GM10248 (cell line): ENCODE results near the gene ZFY.

ENCODE experiments used
- CTCF ChIA-PET: fragments of 300-600 bp; sonication (Branson Sonifier 250); formaldehyde crosslinking; extraction: SDS; loops from one replicate; lab custom pipeline; 2021; ENCODE audit warnings: antibody characterized with exemption; lab: Yijun Ruan, JAX
- POLR2A ChIA-PET: fragments of 350-650 bp; sonication (Branson Sonifier 250); formaldehyde crosslinking; extraction: SDS; loops from one replicate; lab custom pipeline; 2020; ENCODE audit warnings: antibody characterized with exemption; lab: Yijun Ruan, JAX
- DNase-seq: peaks from one replicate; pipeline ENCODE4 v3.0.0; 2012; ENCODE audit errors: extremely low spot score
- CTCF ChIP-seq: IDR thresholded peaks from 2 replicates; pipeline ENCODE4 v1.5.1; 2012; ENCODE audit warnings: mild to moderate bottlenecking, low read depth; ENCODE audit errors: extremely low read depth, missing control alignments, control extremely low read depth

The ZFY gene

GRCh38 chrY:3007967-3008366 is 72.8 kb downstream of the ZFY start:
- no peak for DNase-seq
- ChIA-PET CTCF (no interaction called here), POLR2A (no interaction called here)
- TF ChIP-seq CTCF = no peak

GRCh38 chrY:3012226-3012625 is 77.0 kb downstream of the ZFY start:
- ChIA-PET CTCF (no interaction called here), POLR2A (no interaction called here)
- no peak for DNase-seq
- no peak for TF ChIP-seq CTCF

- no peak for TF ChIP-seq CTCF
- ChIA-PET CTCF (no interaction called here), POLR2A (no interaction called here)
- DNase-seq = no peak
Observed at GRCh38 chrY:3016594-3016993, 81.4 kb downstream of the ZFY start.

GRCh38 chrY:3018546-3018945 is 83.4 kb downstream of the ZFY start:
- no peak for TF ChIP-seq CTCF
- CTCF ChIA-PET = interaction anchor here (0.9 to 1.3 kb wide), 2 partner anchors 13 to 17 kb away, joined by 3 read pairs; no protein-coding TSS in a partner anchor
- no peak for DNase-seq
- POLR2A ChIA-PET = no interaction called here

- no peak for TF ChIP-seq CTCF
- ChIA-PET POLR2A (no interaction called here), CTCF (no interaction called here)
- DNase-seq = no peak
Observed at GRCh38 chrY:3019584-3019983, 84.4 kb downstream of the ZFY start.

GRCh38 chrY:3021176-3021575 is 86.0 kb downstream of the ZFY start:
- no peak for TF ChIP-seq CTCF
- ChIA-PET CTCF (no interaction called here), POLR2A (no interaction called here)
- DNase-seq = no peak

GRCh38 chrY:3023606-3024005 is 88.4 kb downstream of the ZFY start:
- no peak for TF ChIP-seq CTCF
- DNase-seq = no peak
- CTCF ChIA-PET = no interaction called here
- POLR2A ChIA-PET = no interaction called here
